GM10248 (cell line): Measurements from ENCODE around the gene FARS2.
A peak's percentile ranks its signal among the peaks of the same experiment; 100 is the strongest.

Source experiments
- CTCF ChIA-PET: fragments of 300-600 bp; sonication (Branson Sonifier 250); formaldehyde crosslinking; extraction: SDS; loops from one replicate; lab custom pipeline; 2021; ENCODE audit warnings: antibody characterized with exemption; lab: Yijun Ruan, JAX
- POLR2A ChIA-PET: fragments of 350-650 bp; sonication (Branson Sonifier 250); formaldehyde crosslinking; extraction: SDS; loops from one replicate; lab custom pipeline; 2020; ENCODE audit warnings: antibody characterized with exemption; lab: Yijun Ruan, JAX
- DNase-seq: peaks from one replicate; pipeline ENCODE4 v3.0.0; 2012; ENCODE audit errors: extremely low spot score
- CTCF ChIP-seq: IDR thresholded peaks from 2 replicates; pipeline ENCODE4 v1.5.1; 2012; ENCODE audit warnings: mild to moderate bottlenecking, low read depth; ENCODE audit errors: extremely low read depth, missing control alignments, control extremely low read depth

The FARS2 gene

DNA sequence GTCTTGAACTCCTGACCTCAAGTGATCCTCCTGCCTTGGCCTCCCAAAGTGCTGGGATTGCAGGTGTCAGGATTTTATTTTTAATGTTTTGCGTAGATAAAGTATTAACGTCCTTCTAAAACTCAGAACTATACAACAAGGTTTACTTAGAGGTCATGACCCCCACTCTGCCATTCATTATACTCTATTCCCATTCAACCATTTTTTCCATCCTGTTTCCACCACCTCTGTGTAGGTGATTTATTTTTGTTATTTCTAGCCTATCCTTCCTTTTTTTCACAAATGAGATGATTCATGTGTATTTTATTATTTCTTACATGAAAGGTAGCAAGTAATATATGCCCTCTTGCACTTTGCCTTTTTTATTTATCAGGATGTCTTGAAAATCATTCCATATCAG lies 138.1 kb downstream of the FARS2 start:
- POLR2A ChIA-PET = no interaction called here
- no peak for TF ChIP-seq CTCF
- no peak for DNase-seq
- CTCF ChIA-PET = no interaction called here

DNA sequence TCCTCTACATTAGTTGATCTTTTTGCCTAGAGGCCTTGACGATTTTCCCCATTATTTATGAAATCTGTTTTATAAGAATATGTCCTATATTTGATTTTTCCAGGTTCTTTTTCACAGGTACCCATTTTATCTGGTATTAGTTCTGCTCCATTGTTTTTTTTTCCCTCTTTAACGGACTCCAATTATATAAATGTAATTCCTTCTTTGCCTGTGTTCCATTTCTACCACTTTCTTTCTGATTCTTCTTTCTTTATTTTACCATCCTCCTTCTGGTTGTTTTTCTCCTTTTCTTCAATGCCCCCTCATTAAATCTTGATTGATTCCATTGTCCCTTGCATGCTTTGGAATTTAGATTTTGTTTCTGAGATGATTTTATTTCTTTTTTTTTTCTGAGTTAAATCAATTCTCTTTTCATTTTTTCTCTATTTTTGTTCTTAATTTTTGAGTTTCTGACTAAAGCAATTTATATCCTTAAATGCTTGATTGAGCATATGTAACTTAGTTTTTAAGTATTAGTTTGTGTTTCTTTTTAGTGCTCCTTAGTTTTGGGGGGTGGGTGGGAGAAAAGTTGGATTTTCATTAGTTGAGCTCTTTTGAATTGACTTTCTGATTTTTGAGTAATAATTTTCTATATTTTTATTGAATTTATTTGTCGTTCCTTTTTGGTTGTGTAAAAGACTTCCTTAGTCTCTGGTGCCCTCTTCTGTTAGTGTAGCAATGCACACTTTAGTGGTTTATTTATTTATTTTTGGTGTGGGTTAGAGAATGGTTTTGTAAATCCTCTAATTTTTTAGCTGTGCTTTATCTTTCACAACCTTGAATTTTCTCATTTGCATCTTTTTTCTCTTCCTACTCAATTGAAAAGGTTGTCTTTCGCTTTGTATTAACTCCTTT lies 140.8 kb downstream of the FARS2 start:
- ChIA-PET POLR2A (no interaction called here), CTCF (interaction anchor here (0.6 to 2.6 kb wide), 10 partner anchors 8 to 310 kb away, joined by 3 to 14 read pairs (median 4); no protein-coding TSS in a partner anchor)
- peak; percentile 48 for TF ChIP-seq CTCF
- DNase-seq = no peak

DNA sequence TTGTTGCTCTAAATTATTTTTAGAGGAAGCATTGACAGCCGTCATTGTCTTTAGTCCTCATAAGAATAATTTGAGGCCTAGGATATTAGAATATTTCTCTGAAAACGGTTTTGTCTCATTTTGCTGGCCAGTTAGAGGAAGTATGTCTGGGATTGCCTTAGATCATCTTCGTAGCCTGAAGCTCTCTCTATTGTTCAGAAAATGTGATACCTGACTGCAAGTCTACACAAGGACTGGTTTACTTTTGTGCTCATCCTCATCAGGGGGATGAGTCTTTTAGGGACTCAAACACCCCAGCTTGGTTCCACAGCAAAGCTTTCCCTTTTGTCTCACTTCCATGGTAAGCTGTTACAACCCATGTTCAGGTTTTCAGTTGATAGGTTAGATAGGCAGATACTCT lies 141.8 kb downstream of the FARS2 start:
- no peak for TF ChIP-seq CTCF
- ChIA-PET CTCF (interaction anchor here (1.0 to 2.6 kb wide), 7 partner anchors 10 to 262 kb away, joined by 3 to 14 read pairs (median 4); no protein-coding TSS in a partner anchor), POLR2A (no interaction called here)
- no peak for DNase-seq

DNA sequence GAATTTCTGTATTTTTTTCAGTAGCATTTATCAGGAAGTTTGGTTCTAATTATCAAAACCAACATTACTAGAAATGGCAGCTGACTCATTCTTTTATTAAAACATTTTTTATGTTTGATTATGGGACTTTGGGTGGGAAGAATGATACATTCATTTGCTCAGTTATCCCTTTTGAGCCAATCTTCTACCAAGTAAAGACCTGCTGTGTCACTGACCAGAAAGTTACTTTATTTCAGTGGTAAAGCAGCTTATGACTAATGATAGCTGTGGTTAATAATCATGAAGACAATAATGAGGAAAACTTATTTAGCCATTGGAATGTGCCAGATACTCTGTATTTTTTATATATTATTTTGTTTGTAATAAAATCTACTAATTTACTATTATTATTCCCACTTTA lies 142.3 kb downstream of the FARS2 start:
- POLR2A ChIA-PET = no interaction called here
- DNase-seq = no peak
- CTCF ChIA-PET = interaction anchor here (1.0 to 2.6 kb wide), 4 partner anchors 15 to 262 kb away, joined by 3 to 14 read pairs (median 7); no protein-coding TSS in a partner anchor
- TF ChIP-seq CTCF = no peak

DNA sequence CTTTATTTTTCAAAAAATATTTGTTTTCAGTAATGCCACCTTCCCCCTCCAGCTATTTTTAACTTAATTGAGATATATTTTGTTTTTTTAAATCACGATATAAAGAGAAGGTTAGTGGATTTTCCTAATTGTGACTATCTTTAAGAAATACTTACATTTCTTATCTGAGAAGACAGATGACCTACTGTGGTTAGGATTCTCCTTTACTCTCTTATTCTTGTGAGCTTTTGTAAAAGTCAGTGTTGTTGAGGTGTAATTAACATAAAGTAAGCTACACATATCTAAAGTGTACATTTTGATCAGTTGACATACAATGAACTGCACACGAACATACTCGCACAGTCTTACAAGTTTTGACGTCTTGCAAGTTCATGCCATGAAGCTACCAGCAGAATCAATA lies 144.7 kb downstream of the FARS2 start:
- ChIA-PET CTCF (interaction anchor here (1.2 to 1.5 kb wide), 2 partner anchors 26 to 262 kb away, joined by 3 to 4 read pairs; no protein-coding TSS in a partner anchor), POLR2A (no interaction called here)
- DNase-seq = no peak
- TF ChIP-seq CTCF = no peak

DNA sequence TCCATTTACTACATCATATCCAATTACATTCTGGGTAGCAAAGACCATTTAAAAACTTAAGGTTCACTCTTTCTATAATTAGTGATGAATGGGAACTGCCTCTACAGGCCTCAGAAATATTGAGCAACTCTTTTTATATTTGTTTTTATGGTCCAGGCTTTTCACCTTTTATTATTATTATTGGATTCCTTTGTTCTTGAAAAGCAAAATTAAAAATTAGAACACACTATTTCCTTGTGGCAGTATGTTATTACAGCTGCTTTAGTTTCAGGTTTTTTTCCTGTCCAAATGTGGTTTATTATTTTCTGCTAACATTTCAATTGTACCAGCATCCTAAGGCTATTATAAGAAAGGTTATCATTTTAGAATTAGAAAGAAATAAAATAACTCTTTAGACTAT lies 150.1 kb downstream of the FARS2 start:
- POLR2A ChIA-PET = no interaction called here
- TF ChIP-seq CTCF = no peak
- DNase-seq = no peak
- CTCF ChIA-PET = interaction anchor here (1.3 kb wide), 1 partner anchor 267 kb away, joined by 4 read pairs; no protein-coding TSS in a partner anchor
